Loucy (cell line): ENCODE data around the gene CHN1.

Experiments used
- H2AFZ ChIP-seq: fragments of 200-600 bp; sonication (generic); 2 replicates; pipeline ENCODE4 v1.6.0; 2016; ENCODE audit warnings: antibody characterized with exemption, mild to moderate bottlenecking, low read length, moderate library complexity
- H3F3A ChIP-seq: fragments of 200-600 bp; 2 replicates; pipeline ENCODE4 v1.6.0; 2016; ENCODE audit warnings: antibody characterized with exemption, low read depth, mild to moderate bottlenecking
- H3K27me3 ChIP-seq: fragments of 200-600 bp; sonication (generic); 2 replicates; pipeline ENCODE4 v1.6.1; 2014; ENCODE audit warnings: low read length, mild to moderate bottlenecking; ENCODE audit not compliant: insufficient read depth, poor library complexity, severe bottlenecking
- H3K36me3 ChIP-seq: fragments of 200-600 bp; sonication (generic); 2 replicates; pipeline ENCODE4 v1.6.1; 2016; ENCODE audit warnings: low read length; ENCODE audit not compliant: insufficient read depth
- H3K4me1 ChIP-seq: fragments of 200-600 bp; sonication (generic); 2 replicates; pipeline ENCODE4 v1.5.1; 2014; ENCODE audit warnings: low read length, mild to moderate bottlenecking; ENCODE audit not compliant: insufficient read depth, poor library complexity, severe bottlenecking
- H3K4me2 ChIP-seq: fragments of 200-600 bp; sonication (generic); 2 replicates; pipeline ENCODE4 v1.6.0; 2014; ENCODE audit warnings: antibody characterized with exemption, low read length, low read depth, mild to moderate bottlenecking; ENCODE audit not compliant: poor library complexity, severe bottlenecking
- H3K4me3 ChIP-seq: fragments of 200-600 bp; sonication (generic); 2 replicates; pipeline ENCODE4 v1.5.1; 2014; ENCODE audit warnings: low read length, mild to moderate bottlenecking, mixed read lengths; ENCODE audit not compliant: poor library complexity, severe bottlenecking
- H3K79me2 ChIP-seq: fragments of 200-600 bp; sonication (generic); 2 replicates; pipeline ENCODE4 v1.6.1; 2014; ENCODE audit warnings: low read length; ENCODE audit not compliant: insufficient read depth
- H3K9ac ChIP-seq: fragments of 200-600 bp; sonication (generic); 2 replicates; pipeline ENCODE4 v1.6.0; 2014; ENCODE audit warnings: mild to moderate bottlenecking, low read depth, low read length, moderate library complexity; ENCODE audit not compliant: poor library complexity, severe bottlenecking
- H3K9me2 ChIP-seq: fragments of 200-600 bp; sonication (generic); replicated peaks from 2 replicates; pipeline ENCODE4 v1.6.1; 2016; ENCODE audit warnings: low read depth, low read length, mixed read lengths
- H3K9me3 ChIP-seq: fragments of 200-600 bp; sonication (generic); 2 replicates; pipeline ENCODE4 v1.6.1; 2014; ENCODE audit warnings: mild to moderate bottlenecking, antibody characterized with exemption, low read length, low read depth; ENCODE audit not compliant: insufficient read depth
- H4K20me1 ChIP-seq: fragments of 200-600 bp; sonication (generic); 2 replicates; pipeline ENCODE4 v1.6.0; 2014; ENCODE audit warnings: antibody characterized with exemption, low read length, mild to moderate bottlenecking; ENCODE audit not compliant: insufficient read depth, poor library complexity, severe bottlenecking
- CTCF ChIP-seq: fragments of 200-600 bp; sonication (generic); conservative IDR thresholded peaks from 2 replicates; pipeline ENCODE4 v1.5.1; 2014; ENCODE audit warnings: mild to moderate bottlenecking, antibody characterized with exemption, low read length
- EZH2phosphoT487 ChIP-seq: fragments of 200-600 bp; IDR thresholded peaks from 2 replicates; pipeline ENCODE4 v1.6.1; 2018; ENCODE audit warnings: antibody characterized with exemption, mild to moderate bottlenecking, moderate library complexity, borderline replicate concordance

CHN1 gene

GRCh38 chr2:174840436-174840835, 164.7 kb downstream of the CHN1 start:
- Histone ChIP-seq H3K27me3 (no peaks in the 10 kb centered on the region), H4K20me1 (no peaks in the 10 kb centered on the region), H3K9ac (no peak overlapping the region), H3K9me3 (no peaks in the 10 kb centered on the region), H3K4me1 (no peaks in the 10 kb centered on the region), H3K4me2 (no peak overlapping the region), H3K36me3 (no peaks in the 10 kb centered on the region), H3F3A (no peaks in the 10 kb centered on the region), H3K79me2 (no peaks in the 10 kb centered on the region), H2AFZ (no peak overlapping the region), H3K4me3 (no peak overlapping the region), H3K9me2 (no peaks in the 10 kb centered on the region)
- no peak for TF ChIP-seq EZH2phosphoT487
- TF ChIP-seq CTCF, result no peak

- H3K4me1 ChIP-seq, result no peaks in the 10 kb centered on the region
- H3F3A ChIP-seq, result no peaks in the 10 kb centered on the region
- H3K79me2 ChIP-seq, result no peaks in the 10 kb centered on the region
- H3K9me3 ChIP-seq, result no peaks in the 10 kb centered on the region
- no peaks in the 10 kb centered on the region for H3K36me3 ChIP-seq
- no peaks in the 10 kb centered on the region for H3K9me2 ChIP-seq
- H2AFZ ChIP-seq, result no peak overlapping the region
- no peaks in the 10 kb centered on the region for H4K20me1 ChIP-seq
- H3K4me2 ChIP-seq, result no peak overlapping the region
- no peaks in the 10 kb centered on the region for H3K27me3 ChIP-seq
- TF ChIP-seq EZH2phosphoT487 (no peak), CTCF (no peak)
- no peak overlapping the region for H3K9ac ChIP-seq
- no peak overlapping the region for H3K4me3 ChIP-seq
Observed at GRCh38 chr2:174839662-174840061, 165.5 kb downstream of the CHN1 start.

- Histone ChIP-seq H3K9me3 (no peaks in the 10 kb centered on the region), H3F3A (no peaks in the 10 kb centered on the region), H3K4me1 (no peaks in the 10 kb centered on the region), H3K9me2 (no peaks in the 10 kb centered on the region), H4K20me1 (no peaks in the 10 kb centered on the region), H3K27me3 (no peaks in the 10 kb centered on the region), H3K79me2 (no peaks in the 10 kb centered on the region), H2AFZ (no peak overlapping the region), H3K36me3 (no peaks in the 10 kb centered on the region), H3K4me2 (no peak overlapping the region), H3K9ac (no peak overlapping the region), H3K4me3 (no peak overlapping the region)
- TF ChIP-seq EZH2phosphoT487 (no peak), CTCF (no peak)
Observed at GRCh38 chr2:174836995-174837390, 168.2 kb downstream of the CHN1 start.
